ENCODE measurements around the gene MOSPD3. TPM values are rescaled to one million over a fixed set of nuclear protein-coding genes. Genes with fewer than 3 reads are reported as not detected.

MOSPD3 gene
- polyA plus RNA-seq, 1 donor (not counting 4 experiments of a cell fraction or from before 2014, with no cell fraction given), result 5.5 TPM

DNA sequence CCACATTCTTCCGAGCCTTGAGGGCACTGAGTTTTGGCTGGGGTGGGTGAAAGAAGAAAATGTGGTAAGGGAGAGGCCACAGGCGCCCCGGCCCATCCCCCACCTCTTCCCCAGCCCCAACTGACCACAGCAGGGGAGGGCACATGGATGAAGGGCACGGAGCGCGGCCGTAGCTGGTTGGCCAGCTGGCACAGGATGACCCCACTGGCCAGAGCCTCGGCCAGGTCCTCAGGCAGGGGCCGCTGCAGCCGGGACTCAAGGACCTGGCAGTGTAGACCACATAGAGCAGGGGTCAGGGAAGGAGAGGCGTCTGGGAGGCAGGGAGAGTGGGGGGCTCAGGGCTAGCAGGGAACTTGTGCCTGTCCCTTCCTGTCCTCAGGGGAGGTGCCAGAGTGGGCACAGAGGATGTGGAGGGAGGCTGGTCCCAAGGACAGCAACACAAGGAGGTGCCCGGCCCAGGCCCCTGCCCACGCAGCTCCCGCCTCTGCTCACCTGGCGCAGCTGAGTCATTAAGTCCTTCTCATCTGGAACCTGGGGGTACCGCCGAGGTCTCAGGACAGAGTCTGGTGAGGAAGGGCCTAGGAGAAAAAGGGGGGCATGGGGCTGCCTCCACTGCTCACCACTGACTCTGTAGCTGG is 36.5 kb upstream of the MOSPD3 start:
- no peaks in the 10 kb centered on the region for H4K20me1 ChIP-seq (ENCODE audit: control insufficient read depth, extremely low read depth, insufficient read depth, low read length)
- peaks cover 4 to 31% of the 10 kb centered on the region in 2 experiments for H3K36me3 ChIP-seq (ENCODE audit: control insufficient read depth in 2 of 2, extremely low read depth in 1 of 2, insufficient read depth in 2 of 2, low read length in 2 of 2)
- FAIRE-seq (no peak), DNase-seq (ENCODE audit: low read depth, low spot score) (no peak)
- peaks cover 9% of the 10 kb centered on the region for H3K27me3 ChIP-seq (ENCODE audit: control insufficient read depth, extremely low read depth, insufficient read depth, low read length)
- H3K79me2 ChIP-seq (ENCODE audit: control insufficient read depth, insufficient read depth, low read length), result no peaks in the 10 kb centered on the region
- H2AFZ ChIP-seq (ENCODE audit: control insufficient read depth, low read length), result no peak overlapping the region
- H3K4me2 ChIP-seq (ENCODE audit: control insufficient read depth, extremely low read depth, insufficient read depth, low read depth, low read length), result no peak overlapping the region
- H3K9ac ChIP-seq (ENCODE audit: control insufficient read depth, extremely low read depth, insufficient read depth, low read length), result no peak overlapping the region
- H3K9me3 ChIP-seq (ENCODE audit: control insufficient read depth, low read depth, low read length), result no peaks in the 10 kb centered on the region
- no peak overlapping the region for H3K4me3 ChIP-seq (ENCODE audit: control insufficient read depth in 2 of 3, extremely low read depth in 1 of 3, insufficient read depth in 2 of 3, low read depth in 1 of 3, low read length in 3 of 3)
- H3K27ac ChIP-seq (ENCODE audit: control insufficient read depth, insufficient read depth, low read length), result no peak overlapping the region
- no peak for TF ChIP-seq EZH2 (IDR thresholded peaks at IDR 0.05; ENCODE audit: low read length)
- no peak for TF ChIP-seq CTCF (optimal IDR thresholded peaks at IDR 0.05 in 1 of 3, IDR thresholded peaks at IDR 0.05 in 1 of 3, conservative IDR thresholded peaks at IDR 0.05 in 1 of 3; ENCODE audit: extremely low read depth in 1 of 3, insufficient read depth in 2 of 3, low read length in 3 of 3)
- H3K4me1 ChIP-seq (ENCODE audit: control insufficient read depth, extremely low read depth, insufficient read depth, low read length), result peaks cover under 1% of the 10 kb centered on the region
- H3K9me1 ChIP-seq (ENCODE audit: control insufficient read depth, extremely low read depth, insufficient read depth, low read length), result no peaks in the 10 kb centered on the region
- dilution Hi-C loops (cut with MboI; ENCODE audit: extremely low pct_ligation_motif_present, low sequenced_read_pairs), result no loop called here

- Histone ChIP-seq H3K4me3 (ENCODE audit: control insufficient read depth in 2 of 3, extremely low read depth in 1 of 3, insufficient read depth in 2 of 3, low read depth in 1 of 3, low read length in 3 of 3) (no peak overlapping the region), H3K9me3 (ENCODE audit: control insufficient read depth, low read depth, low read length) (no peaks in the 10 kb centered on the region), H3K4me1 (ENCODE audit: control insufficient read depth, extremely low read depth, insufficient read depth, low read length) (no peaks in the 10 kb centered on the region), H3K27me3 (ENCODE audit: control insufficient read depth, extremely low read depth, insufficient read depth, low read length) (peaks cover 2% of the 10 kb centered on the region), H2AFZ (ENCODE audit: control insufficient read depth, low read length) (no peak overlapping the region), H3K79me2 (ENCODE audit: control insufficient read depth, insufficient read depth, low read length) (no peaks in the 10 kb centered on the region), H4K20me1 (ENCODE audit: control insufficient read depth, extremely low read depth, insufficient read depth, low read length) (no peaks in the 10 kb centered on the region), H3K36me3 (ENCODE audit: control insufficient read depth in 2 of 2, extremely low read depth in 1 of 2, insufficient read depth in 2 of 2, low read length in 2 of 2) (peaks cover 7 to 34% of the 10 kb centered on the region in 2 experiments), H3K27ac (ENCODE audit: control insufficient read depth, insufficient read depth, low read length) (no peak overlapping the region), H3K9me1 (ENCODE audit: control insufficient read depth, extremely low read depth, insufficient read depth, low read length) (no peaks in the 10 kb centered on the region), H3K4me2 (ENCODE audit: control insufficient read depth, extremely low read depth, insufficient read depth, low read depth, low read length) (no peak overlapping the region), H3K9ac (ENCODE audit: control insufficient read depth, extremely low read depth, insufficient read depth, low read length) (no peak overlapping the region)
- no peak for FAIRE-seq
- dilution Hi-C loops (cut with MboI; ENCODE audit: extremely low pct_ligation_motif_present, low sequenced_read_pairs), result no loop called here
- DNase-seq (ENCODE audit: low read depth, low spot score), result no peak
- no peak for TF ChIP-seq EZH2 (IDR thresholded peaks at IDR 0.05; ENCODE audit: low read length)
- no peak for TF ChIP-seq CTCF (optimal IDR thresholded peaks at IDR 0.05 in 1 of 3, IDR thresholded peaks at IDR 0.05 in 1 of 3, conservative IDR thresholded peaks at IDR 0.05 in 1 of 3; ENCODE audit: extremely low read depth in 1 of 3, insufficient read depth in 2 of 3, low read length in 3 of 3)
These were observed 35.9 kb upstream of the MOSPD3 start for GRCh38 chr7:100576384-100576993.
